Dermis microvascular lymphatic vessel endothelial cell (primary cell): ENCODE measurements around the gene NRDC. TPM values are rescaled to one million over a fixed set of nuclear protein-coding genes. Genes with fewer than 3 reads are reported as not detected.

Source experiments
- DNase-seq, 2 donors: peaks; one replicate each; pipeline versions ENCODE4 v3.0.0 to v3.0.0-alpha.2; 2010; ENCODE audit warnings: low read depth in 2 of 2
- total RNA-seq: library from RNA; depleted of rRNA; stranded (reverse); fragments of >200 nt; gene quantifications from 2 replicates; pipeline ENCODE4 v1.2.1, GENCODE V29; 2014

Gene NRDC
- total RNA-seq, 1 donor from 2014 or later: 44.2 TPM

GRCh38 chr1:51760872-51761271, 117.7 kb downstream of the NRDC start:
- peak; percentile 18 to 69 for DNase-seq

DNA sequence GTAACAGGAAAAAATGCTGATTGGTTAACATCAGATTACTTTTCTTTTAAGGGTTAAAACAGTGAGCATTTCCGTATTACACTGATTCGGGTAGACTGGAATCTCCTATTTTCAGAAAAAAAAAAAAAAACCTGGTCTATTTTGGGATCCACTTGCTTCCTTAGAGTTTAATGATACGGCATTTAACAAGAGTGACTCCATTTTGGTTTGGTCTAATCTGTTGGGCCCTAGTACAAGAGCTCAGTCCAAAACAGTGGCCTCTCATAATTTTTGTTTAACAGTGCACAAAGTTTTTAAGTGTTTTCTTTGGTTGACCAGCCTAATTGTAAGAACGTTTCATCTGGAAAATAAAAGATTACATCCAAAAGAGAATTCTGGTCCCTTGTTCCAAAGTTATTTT, 120.2 kb downstream of the NRDC start:
- DNase-seq: no peak

GRCh38 chr1:51756290-51756689, 122.2 kb downstream of the NRDC start:
- no peak for DNase-seq

GRCh38 chr1:51755437-51755836, 123.1 kb downstream of the NRDC start:
- DNase-seq: no peak

- no peak for DNase-seq
Observed at GRCh38 chr1:51754666-51755065, 123.9 kb downstream of the NRDC start.

- DNase-seq: no peak
Observed at GRCh38 chr1:51753969-51754368, 124.6 kb downstream of the NRDC start.

GRCh38 chr1:51752073-51752948, 126.2 kb downstream of the NRDC start:
- DNase-seq: no peak

- peak in 1 of 2 donors; percentile 20 for DNase-seq
Observed at GRCh38 chr1:51750729-51751128, 127.8 kb downstream of the NRDC start.

DNA sequence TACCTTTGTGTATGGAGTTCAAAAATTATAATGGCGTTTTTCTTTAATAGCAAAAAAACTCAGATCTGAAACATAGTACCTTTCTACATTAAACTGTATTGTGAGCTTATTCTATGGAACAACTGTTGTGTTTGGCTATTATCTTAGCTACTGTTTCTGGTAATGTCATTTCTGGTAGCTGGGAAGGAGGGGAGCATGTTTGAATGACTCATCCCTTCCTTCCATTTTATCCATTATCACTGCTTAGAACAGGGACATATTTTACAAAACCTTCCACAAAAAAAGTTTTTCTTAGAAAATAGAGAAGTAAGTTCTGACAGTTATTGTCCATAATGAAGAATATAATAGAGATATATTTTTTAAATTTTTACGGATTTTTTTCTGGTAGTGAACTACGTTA, 128.3 kb downstream of the NRDC start:
- DNase-seq: peak; percentile 78 to 90

- DNase-seq: no peak
Observed at GRCh38 chr1:51749151-51749550, 129.4 kb downstream of the NRDC start.

DNA sequence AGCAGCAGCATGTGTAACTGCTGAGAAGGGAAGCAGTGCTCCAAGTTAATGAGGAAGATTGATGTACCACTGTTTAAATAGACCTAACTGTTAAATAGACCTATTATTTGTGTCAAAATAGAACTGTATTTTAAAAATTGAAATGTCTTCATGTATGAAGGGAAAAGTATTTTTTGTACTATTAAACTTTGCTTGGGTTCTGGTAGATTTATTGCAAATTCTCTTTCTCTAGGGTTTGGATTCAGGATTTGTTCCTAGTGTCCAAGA, 133.3 kb downstream of the NRDC start:
- no peak for DNase-seq

DNA sequence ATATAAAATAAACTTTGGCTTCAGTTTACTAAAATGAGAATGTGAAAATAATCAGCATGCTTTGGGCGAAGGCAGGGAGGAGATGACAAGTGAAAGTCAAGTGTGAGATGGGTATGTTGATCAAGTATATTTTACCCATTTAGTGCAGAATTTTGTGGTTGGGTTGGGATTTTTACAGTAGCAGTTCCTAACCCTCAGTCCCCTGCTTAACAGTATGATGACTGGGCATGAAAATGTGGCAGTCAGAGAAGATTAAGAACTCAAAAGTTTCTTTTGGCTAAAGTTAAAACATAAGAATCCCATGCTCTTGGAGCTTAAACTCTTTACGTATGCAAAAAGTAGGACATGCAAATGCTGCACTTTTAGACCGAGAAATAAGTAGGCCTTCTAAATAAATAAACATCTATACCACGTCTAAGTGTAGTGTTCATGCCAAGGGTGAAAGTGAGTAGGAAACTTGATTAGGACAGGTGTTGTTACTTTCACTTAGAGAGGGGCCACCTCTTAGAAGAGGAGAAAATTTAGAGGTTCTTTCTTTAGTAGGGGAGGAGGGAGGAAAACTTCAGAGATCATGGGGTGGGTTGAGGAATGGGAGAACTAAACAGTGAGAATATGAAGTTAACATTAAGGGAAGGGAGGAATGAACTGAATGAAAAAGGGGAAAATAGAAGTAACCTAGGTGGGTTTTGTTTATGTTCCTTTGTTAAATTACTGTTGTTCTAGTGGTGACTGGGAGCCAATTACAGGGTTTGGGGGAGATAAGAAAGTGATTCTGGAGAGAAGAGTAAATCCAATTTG, 133.8 kb downstream of the NRDC start:
- no peak for DNase-seq

DNA sequence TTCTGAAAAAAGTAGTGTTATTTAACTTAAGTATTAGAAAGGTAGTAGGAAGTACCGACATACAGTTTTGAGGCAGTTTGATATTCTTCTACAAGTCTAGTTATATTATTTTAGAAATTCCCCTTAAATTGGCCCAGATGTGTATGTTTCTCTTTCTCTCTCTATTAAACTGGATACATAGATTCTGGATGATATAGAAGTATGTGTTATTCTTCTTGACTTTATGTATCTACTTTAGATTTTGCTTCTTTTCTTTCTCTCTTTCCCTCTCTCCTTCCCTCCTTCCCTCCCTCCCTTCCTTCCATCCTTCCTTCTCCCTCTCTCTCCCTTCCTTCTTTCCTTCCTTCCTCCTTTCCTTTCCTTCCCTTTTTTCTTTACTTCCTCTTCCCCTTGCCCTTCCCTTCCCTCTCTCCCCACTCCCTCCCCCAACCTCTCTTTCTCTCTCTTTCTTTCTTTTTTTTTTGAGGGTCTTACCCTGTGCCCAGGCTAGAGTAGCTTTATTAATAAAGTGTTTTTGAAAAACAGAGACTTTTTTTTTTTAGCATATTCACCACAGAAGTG, 137.3 kb downstream of the NRDC start:
- DNase-seq: no peak

GRCh38 chr1:51740652-51741051, 137.9 kb downstream of the NRDC start:
- peak in 1 of 2 donors; percentile 33 for DNase-seq

Other genes starting within 250 kb of the NRDC start
- gene RAB3B, start 112.0 kb upstream of the NRDC start, total RNA-seq: 2.1 and 4.0 TPM in 2 replicates
- gene KTI12, start 155.1 kb upstream of the NRDC start, total RNA-seq: 8.3 and 11.8 TPM in 2 replicates
- 20.2 and 20.3 TPM in 2 replicates for gene TXNDC12, start 176.5 kb upstream of the NRDC start, total RNA-seq
- 27.4 and 29.9 TPM in 2 replicates for gene BTF3L4, start 177.6 kb upstream of the NRDC start, total RNA-seq